Measurements from ENCODE around the gene GPBAR1. TPM values are rescaled to one million over a fixed set of nuclear protein-coding genes. Genes with fewer than 3 reads are reported as not detected.

GPBAR1 gene
- total RNA-seq, 1 experiment from 2014 or later, result 0.16 TPM

DNA sequence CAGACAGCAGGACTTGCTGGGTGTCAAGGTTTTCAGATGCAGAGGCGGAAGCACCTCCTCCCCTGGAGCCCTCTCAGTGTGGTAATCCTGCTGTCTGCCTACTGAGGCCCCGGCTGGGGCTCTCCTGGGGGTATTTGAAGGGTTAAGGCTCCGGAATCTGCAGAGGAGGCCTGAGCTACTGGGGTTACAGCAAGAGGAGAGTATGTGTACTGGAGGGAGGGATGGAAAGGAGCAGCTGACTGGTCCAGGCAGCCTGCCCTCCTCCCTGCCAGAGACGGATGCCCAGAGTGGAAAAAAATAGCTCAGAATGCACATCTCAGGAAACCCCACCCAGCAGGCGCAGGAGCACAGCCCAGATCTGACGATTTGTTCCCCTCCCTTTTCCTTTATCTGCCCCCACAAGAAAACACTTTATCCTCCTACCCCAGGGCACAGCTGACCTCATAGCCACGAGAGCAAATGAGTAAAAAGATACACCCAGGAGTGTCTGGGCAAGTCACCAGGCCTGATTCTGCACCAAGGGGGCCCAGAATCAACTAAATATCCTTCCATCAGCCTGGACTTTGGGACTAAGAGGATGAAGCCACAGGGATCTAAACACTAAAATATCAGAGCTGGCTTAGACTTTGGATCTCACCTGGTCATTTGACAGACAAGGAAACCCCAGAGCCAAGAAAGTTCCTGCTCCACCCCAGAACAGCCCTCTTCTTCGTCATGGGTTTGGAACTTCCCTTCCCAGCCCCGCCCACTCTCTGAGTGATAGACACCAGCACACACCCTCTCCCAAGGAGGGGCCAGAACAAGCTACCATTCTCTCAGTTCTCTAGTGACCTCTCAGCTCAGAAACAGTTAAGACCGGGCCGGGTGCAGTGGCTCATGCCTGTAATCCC is 26.0 kb downstream of the GPBAR1 start:
- Mint-ChIP-seq H3K36me3 (ENCODE audit: insufficient read depth, unreplicated experiment) (peaks cover 40% of the 10 kb centered on the region), H3K27me3 (ENCODE audit: insufficient read depth, unreplicated experiment) (no peaks in the 10 kb centered on the region), H3K27ac (ENCODE audit: low read depth, unreplicated experiment) (peak overlapping the region; percentile 99), H3K4me3 (ENCODE audit: unreplicated experiment) (peak overlapping the region; percentile 80), H3K9me3 (ENCODE audit: unreplicated experiment) (no peaks in the 10 kb centered on the region), H3K4me1 (ENCODE audit: insufficient read depth, unreplicated experiment) (peaks cover 57% of the 10 kb centered on the region)
- peak; percentile 97 for DNase-seq (ENCODE audit: unreplicated experiment)
- no TSS peak for BruUV-seq (replicated peaks)
- TF ChIP-seq, protein P1, sequence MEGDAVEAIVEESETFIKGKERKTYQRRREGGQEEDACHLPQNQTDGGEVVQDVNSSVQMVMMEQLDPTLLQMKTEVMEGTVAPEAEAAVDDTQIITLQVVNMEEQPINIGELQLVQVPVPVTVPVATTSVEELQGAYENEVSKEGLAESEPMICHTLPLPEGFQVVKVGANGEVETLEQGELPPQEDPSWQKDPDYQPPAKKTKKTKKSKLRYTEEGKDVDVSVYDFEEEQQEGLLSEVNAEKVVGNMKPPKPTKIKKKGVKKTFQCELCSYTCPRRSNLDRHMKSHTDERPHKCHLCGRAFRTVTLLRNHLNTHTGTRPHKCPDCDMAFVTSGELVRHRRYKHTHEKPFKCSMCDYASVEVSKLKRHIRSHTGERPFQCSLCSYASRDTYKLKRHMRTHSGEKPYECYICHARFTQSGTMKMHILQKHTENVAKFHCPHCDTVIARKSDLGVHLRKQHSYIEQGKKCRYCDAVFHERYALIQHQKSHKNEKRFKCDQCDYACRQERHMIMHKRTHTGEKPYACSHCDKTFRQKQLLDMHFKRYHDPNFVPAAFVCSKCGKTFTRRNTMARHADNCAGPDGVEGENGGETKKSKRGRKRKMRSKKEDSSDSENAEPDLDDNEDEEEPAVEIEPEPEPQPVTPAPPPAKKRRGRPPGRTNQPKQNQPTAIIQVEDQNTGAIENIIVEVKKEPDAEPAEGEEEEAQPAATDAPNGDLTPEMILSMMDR (IDR thresholded peaks at IDR 0.05; ENCODE audit: unreplicated experiment), result no peak
- CTCF ChIA-PET, result interaction anchor here (0.6 to 7.3 kb wide), 6 partner anchors 11 to 692 kb away, joined by 3 to 160 read pairs (median 14); partner anchors contain the start of genes AAMP, CATIP and PNKD
- intact Hi-C loops (cut with micrococcal nuclease), result no loop called here
- POLR2A ChIA-PET, result interaction anchor here (0.6 to 11.8 kb wide), 17 partner anchors 8 to 401 kb away, joined by 3 to 390 read pairs (median 10); partner anchors contain the start of genes AAMP, ARPC2, CTDSP1 and PNKD

GRCh38 chr2:218289639-218290315 is 29.0 kb downstream of the GPBAR1 start:
- Mint-ChIP-seq H3K9me3 (ENCODE audit: unreplicated experiment) (no peaks in the 10 kb centered on the region), H3K27ac (ENCODE audit: low read depth, unreplicated experiment) (peak overlapping the region; percentile 91), H3K36me3 (ENCODE audit: insufficient read depth, unreplicated experiment) (peaks cover 14% of the 10 kb centered on the region), H3K4me3 (ENCODE audit: unreplicated experiment) (peak overlapping the region; percentile 75), H3K27me3 (ENCODE audit: insufficient read depth, unreplicated experiment) (no peaks in the 10 kb centered on the region), H3K4me1 (ENCODE audit: insufficient read depth, unreplicated experiment) (peaks cover 49% of the 10 kb centered on the region)
- TF ChIP-seq, protein P1 (IDR thresholded peaks at IDR 0.05; ENCODE audit: unreplicated experiment), result no peak
- DNase-seq (ENCODE audit: unreplicated experiment), result peak; percentile 69
- intact Hi-C loops (cut with micrococcal nuclease), result no loop called here
- no TSS peak for BruUV-seq (replicated peaks)
- CTCF ChIA-PET, result interaction anchor here (1.0 to 12.3 kb wide), 6 partner anchors 10 to 175 kb away, joined by 3 to 215 read pairs (median 11); partner anchors contain the start of genes AAMP, CATIP and PNKD
- POLR2A ChIA-PET, result interaction anchor here (0.7 to 11.8 kb wide), 9 partner anchors 9 to 117 kb away, joined by 3 to 390 read pairs (median 17); partner anchors contain the start of genes AAMP, ARPC2, CATIP and PNKD

- DNase-seq (ENCODE audit: unreplicated experiment), result no peak
- TF ChIP-seq, protein P1 (IDR thresholded peaks at IDR 0.05; ENCODE audit: unreplicated experiment), result no peak
- peak overlapping the region; percentile 91 for H3K27ac Mint-ChIP-seq (ENCODE audit: low read depth, unreplicated experiment)
- CTCF ChIA-PET, result interaction anchor here (1.0 to 12.3 kb wide), 7 partner anchors 9 to 175 kb away, joined by 3 to 215 read pairs (median 9); partner anchors contain the start of genes AAMP, CATIP and PNKD
- H3K9me3 Mint-ChIP-seq (ENCODE audit: unreplicated experiment), result no peaks in the 10 kb centered on the region
- POLR2A ChIA-PET, result interaction anchor here (0.7 to 11.8 kb wide), 10 partner anchors 8 to 116 kb away, joined by 3 to 390 read pairs (median 12); partner anchors contain the start of genes AAMP, ARPC2, CATIP and PNKD
- peaks cover 13% of the 10 kb centered on the region for H3K36me3 Mint-ChIP-seq (ENCODE audit: insufficient read depth, unreplicated experiment)
- BruUV-seq (replicated peaks), result no TSS peak
- H3K27me3 Mint-ChIP-seq (ENCODE audit: insufficient read depth, unreplicated experiment), result no peaks in the 10 kb centered on the region
- peak overlapping the region; percentile 75 for H3K4me3 Mint-ChIP-seq (ENCODE audit: unreplicated experiment)
- peaks cover 51% of the 10 kb centered on the region for H3K4me1 Mint-ChIP-seq (ENCODE audit: insufficient read depth, unreplicated experiment)
- intact Hi-C loops (cut with micrococcal nuclease), result no loop called here
Observed at GRCh38 chr2:218290316-218291261, 29.8 kb downstream of the GPBAR1 start.

All from MCF 10A (cell line).